GM19324 (cell line): ENCODE results near the gene CH25H.
A peak's percentile ranks its signal among the peaks of the same experiment; 100 is the strongest.
"Not testable (repeated sequence)": the region's sequence is repeated elsewhere in the genome, so short reads cannot be mapped to it uniquely, and the experiment has no call there.

ENCODE experiments used
- ATAC-seq: cut with Tn5 transposase; IDR thresholded peaks from one replicate; pipeline ENCODE4 v1.9.1; 2021; ENCODE audit warnings: mild to moderate bottlenecking, moderate library complexity; ENCODE audit not compliant: unreplicated experiment, low FRiP score

The CH25H gene

GRCh38 chr10:89207181-89207800 lies at the start of gene CH25H:
Gene CH25H, minus strand, starts transcription at chr10:89207317. Its CDS starts 25 bp downstream, at chr10:89207292.
- ATAC-seq, result no peak

GRCh38 chr10:89256340-89256739 lies 49.2 kb upstream of the CH25H start:
- no peak for ATAC-seq

GRCh38 chr10:89255793-89256192 lies 48.7 kb upstream of the CH25H start:
- no peak for ATAC-seq

- not testable (repeated sequence) for ATAC-seq
These were observed 48.0 kb upstream of the CH25H start for GRCh38 chr10:89255091-89255579.

GRCh38 chr10:89252225-89252585 lies 45.1 kb upstream of the CH25H start:
- ATAC-seq, result no peak

GRCh38 chr10:89251409-89252224 lies 44.5 kb upstream of the CH25H start, which contains the start of gene LIPA:
Gene LIPA, minus strand, starts transcription at chr10:89251775. Its CDS starts 4,127 bp downstream, at chr10:89247648.
- peak; percentile 97 for ATAC-seq

- no peak for ATAC-seq
These were observed 43.8 kb upstream of the CH25H start for GRCh38 chr10:89250865-89251408.

- no peak for ATAC-seq
These were observed 41.9 kb upstream of the CH25H start for GRCh38 chr10:89248990-89249389.

- not testable (repeated sequence) for ATAC-seq
These were observed 40.5 kb upstream of the CH25H start for GRCh38 chr10:89247623-89248022.

GRCh38 chr10:89245802-89246201 lies 38.7 kb upstream of the CH25H start:
- ATAC-seq, result peak; percentile 41

- no peak for ATAC-seq
These were observed 35.9 kb upstream of the CH25H start for GRCh38 chr10:89242840-89243568.

GRCh38 chr10:89242345-89242684 lies 35.2 kb upstream of the CH25H start:
- no peak for ATAC-seq

GRCh38 chr10:89241486-89242344 lies 34.6 kb upstream of the CH25H start:
- no peak for ATAC-seq

- ATAC-seq, result no peak
These were observed 33.9 kb upstream of the CH25H start for GRCh38 chr10:89241026-89241425.

GRCh38 chr10:89240519-89240918 lies 33.4 kb upstream of the CH25H start:
- ATAC-seq, result no peak

GRCh38 chr10:89238956-89239644 lies 32.0 kb upstream of the CH25H start:
- no peak for ATAC-seq

- no peak for ATAC-seq
These were observed 30.7 kb upstream of the CH25H start for GRCh38 chr10:89237849-89238248.

- ATAC-seq, result no peak
These were observed 29.2 kb upstream of the CH25H start for GRCh38 chr10:89236226-89236797.
